ENCODE measurements around the gene ABCB9. TPM values are rescaled to one million over a fixed set of nuclear protein-coding genes. Genes with fewer than 3 reads are reported as not detected.
A peak's percentile ranks its signal among the peaks of the same experiment; 100 is the strongest.

Gene ABCB9
- total RNA-seq, 1 donor from 2014 or later = 1.6 TPM

DNA sequence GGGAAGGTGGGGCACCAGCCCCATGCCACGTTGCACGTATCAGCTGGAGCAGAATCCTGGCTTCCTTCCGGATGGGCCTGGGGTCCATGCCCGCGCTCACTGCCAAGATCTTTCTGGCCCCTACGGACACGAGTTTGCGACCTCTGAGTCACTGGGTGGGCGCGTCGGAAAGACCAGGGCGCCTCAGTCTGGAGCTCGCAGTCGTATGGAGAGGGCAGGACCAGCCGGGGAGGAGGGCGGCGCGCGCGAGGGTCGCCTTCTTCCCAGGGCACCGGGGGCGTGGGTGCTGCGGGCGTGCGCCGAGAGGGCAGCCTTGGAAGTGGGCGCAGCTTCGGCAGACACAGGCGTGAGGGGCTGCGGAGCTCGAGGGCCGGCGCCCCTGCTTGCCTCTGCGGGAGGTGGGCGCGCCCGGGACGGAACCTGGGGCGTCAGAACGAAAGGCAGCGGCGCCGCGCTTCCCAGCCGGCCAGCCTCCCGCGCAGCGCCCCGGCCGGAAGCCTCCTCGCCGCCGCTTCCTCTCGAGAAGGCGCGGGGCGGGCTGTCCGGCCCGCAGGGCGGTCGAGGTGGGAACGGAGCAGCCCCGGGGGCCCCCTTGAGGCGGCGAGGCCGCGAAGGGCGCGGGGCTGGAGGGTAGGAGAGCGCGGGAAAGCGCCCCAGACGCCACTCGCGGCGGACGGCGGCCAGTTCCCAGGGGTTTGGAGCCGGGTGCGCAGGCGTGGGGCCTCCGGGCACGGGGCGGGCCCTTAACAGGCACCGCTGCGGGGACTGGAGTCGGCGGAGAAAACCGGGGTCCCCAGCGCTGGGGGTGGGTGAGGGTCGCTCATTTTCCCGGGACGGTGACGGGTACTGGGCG is 14.1 kb upstream of the ABCB9 start, which contains the start of gene ARL6IP4:
Gene ARL6IP4 (plus strand): TSS at position 499 of the 853 bp plus-strand sequence. CDS start 459 bp downstream, outside the sequence.
- DNase-seq = peak; percentile 69
- Histone ChIP-seq H3K4me1 (peaks cover 98% of the 10 kb centered on the region), H3K27me3 (ENCODE audit: low read depth) (no peaks in the 10 kb centered on the region), H3K4me3 (peak within 1 kb of the TSS; percentile 99), H3K27ac (replicated peaks) (peak within 1 kb of the TSS; percentile 90), H3K36me3 (peaks cover 22% of the 10 kb centered on the region), H3K9me3 (replicated peaks) (no peaks in the 10 kb centered on the region)
- TF ChIP-seq, protein P1, sequence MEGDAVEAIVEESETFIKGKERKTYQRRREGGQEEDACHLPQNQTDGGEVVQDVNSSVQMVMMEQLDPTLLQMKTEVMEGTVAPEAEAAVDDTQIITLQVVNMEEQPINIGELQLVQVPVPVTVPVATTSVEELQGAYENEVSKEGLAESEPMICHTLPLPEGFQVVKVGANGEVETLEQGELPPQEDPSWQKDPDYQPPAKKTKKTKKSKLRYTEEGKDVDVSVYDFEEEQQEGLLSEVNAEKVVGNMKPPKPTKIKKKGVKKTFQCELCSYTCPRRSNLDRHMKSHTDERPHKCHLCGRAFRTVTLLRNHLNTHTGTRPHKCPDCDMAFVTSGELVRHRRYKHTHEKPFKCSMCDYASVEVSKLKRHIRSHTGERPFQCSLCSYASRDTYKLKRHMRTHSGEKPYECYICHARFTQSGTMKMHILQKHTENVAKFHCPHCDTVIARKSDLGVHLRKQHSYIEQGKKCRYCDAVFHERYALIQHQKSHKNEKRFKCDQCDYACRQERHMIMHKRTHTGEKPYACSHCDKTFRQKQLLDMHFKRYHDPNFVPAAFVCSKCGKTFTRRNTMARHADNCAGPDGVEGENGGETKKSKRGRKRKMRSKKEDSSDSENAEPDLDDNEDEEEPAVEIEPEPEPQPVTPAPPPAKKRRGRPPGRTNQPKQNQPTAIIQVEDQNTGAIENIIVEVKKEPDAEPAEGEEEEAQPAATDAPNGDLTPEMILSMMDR (IDR thresholded peaks at IDR 0.05; ENCODE audit: borderline replicate concordance) = no peak
- intact Hi-C loops (cut with micrococcal nuclease) = loop anchor here (10.0 kb wide), 1 partner anchor 254 kb away; the partner anchor contains the start of genes MPHOSPH9 and MTRFR

DNA sequence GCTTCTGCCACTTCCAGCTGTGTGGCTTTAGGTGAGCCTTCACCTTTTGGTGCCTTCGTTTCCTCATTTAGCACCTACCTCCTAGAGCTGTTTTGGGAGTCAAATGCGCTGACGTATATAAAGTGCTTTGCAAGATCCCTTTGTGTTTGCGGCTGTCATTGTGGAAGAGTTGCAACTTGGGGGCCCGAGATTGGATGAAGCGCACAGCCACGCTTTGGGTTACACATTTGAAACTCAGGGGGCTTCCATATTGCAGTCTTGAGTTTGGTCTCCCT is 13.6 kb upstream of the ABCB9 start:
- H3K9me3 ChIP-seq (replicated peaks) = no peaks in the 10 kb centered on the region
- H3K27ac ChIP-seq (replicated peaks) = peak overlapping the region; percentile 90
- intact Hi-C loops (cut with micrococcal nuclease) = loop anchor here (10.0 kb wide), 1 partner anchor 255 kb away; the partner anchor contains the start of genes MPHOSPH9 and MTRFR
- no peaks in the 10 kb centered on the region for H3K27me3 ChIP-seq (ENCODE audit: low read depth)
- H3K4me1 ChIP-seq = peaks cover 97% of the 10 kb centered on the region
- H3K4me3 ChIP-seq = peak overlapping the region; percentile 99
- TF ChIP-seq, protein P1 (IDR thresholded peaks at IDR 0.05; ENCODE audit: borderline replicate concordance) = no peak
- peaks cover 22% of the 10 kb centered on the region for H3K36me3 ChIP-seq
- DNase-seq = no peak

DNA sequence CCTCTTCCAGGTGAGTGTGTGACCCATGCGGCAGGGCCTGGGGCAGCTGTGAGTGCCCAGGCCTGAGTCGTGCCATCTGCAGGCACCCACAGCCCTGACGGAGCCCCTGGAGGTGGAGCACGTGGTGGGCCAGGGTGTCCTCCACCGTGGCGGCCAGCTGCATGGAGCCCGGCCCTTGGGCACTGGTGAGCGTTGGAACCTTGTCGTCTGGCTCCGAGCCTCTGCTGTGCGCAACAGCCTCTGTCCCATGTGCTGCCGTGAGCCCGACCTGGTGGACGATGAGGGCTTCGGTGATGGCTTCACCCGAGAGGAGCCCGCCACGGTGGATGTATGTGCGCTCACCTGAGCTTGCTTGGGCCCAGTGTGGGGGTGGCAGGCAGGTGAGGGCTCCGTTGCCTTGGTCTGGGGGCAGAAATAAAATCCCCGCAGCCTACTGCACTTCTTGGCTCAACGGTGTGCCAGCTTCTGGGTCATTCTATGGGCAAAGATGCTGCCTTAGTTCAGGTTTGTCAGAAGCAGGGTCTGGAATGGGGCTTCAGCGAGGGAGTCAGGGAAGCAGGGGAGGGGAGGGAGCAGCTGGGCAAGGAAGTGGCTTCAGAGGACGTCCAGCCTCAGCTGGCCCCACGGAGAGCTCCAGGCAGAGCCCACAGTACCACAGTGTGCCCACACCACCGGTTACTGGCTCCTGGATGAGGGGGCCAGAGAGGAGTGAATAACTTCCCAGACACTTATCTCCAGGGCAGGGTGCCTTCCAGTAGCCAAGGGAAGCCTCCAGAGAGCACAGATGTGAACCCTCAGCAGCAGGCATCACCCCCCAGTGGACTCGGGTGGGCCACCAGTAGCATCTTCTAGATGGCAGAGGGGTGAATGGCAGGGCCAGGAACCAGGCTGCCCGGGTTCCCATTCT is 13.0 kb upstream of the ABCB9 start:
- H3K27ac ChIP-seq (replicated peaks) = peak overlapping the region; percentile 90
- peaks cover 94% of the 10 kb centered on the region for H3K4me1 ChIP-seq
- H3K4me3 ChIP-seq = peak overlapping the region; percentile 99
- intact Hi-C loops (cut with micrococcal nuclease) = no loop called here
- TF ChIP-seq, protein P1 (IDR thresholded peaks at IDR 0.05; ENCODE audit: borderline replicate concordance) = no peak
- no peaks in the 10 kb centered on the region for H3K27me3 ChIP-seq (ENCODE audit: low read depth)
- no peaks in the 10 kb centered on the region for H3K9me3 ChIP-seq (replicated peaks)
- DNase-seq = no peak
- peaks cover 22% of the 10 kb centered on the region for H3K36me3 ChIP-seq

DNA sequence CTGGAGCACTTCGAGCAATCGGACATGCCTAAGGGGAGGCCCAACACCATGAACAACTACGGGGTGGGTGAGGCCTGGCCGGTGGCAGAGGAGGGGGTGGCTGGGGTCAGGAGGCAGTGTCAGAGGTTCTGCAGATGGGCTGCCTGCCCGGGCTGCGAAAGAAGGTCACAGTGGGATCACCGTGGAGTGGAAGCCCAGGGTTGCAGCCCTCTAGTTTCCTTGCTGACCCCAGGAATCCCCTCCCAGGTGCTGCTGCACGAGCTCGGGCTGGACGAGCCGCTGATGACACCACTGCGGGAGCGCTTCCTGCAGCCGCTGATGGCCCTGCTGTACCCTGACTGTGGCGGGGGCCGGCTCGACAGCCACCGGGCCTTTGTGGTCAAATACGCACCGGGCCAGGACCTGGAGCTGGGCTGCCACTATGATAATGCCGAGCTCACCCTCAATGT is 12.3 kb upstream of the ABCB9 start:
- no peaks in the 10 kb centered on the region for H3K9me3 ChIP-seq (replicated peaks)
- H3K4me1 ChIP-seq = peaks cover 94% of the 10 kb centered on the region
- peaks cover 22% of the 10 kb centered on the region for H3K36me3 ChIP-seq
- no peak overlapping the region for H3K4me3 ChIP-seq
- intact Hi-C loops (cut with micrococcal nuclease) = no loop called here
- no peak overlapping the region for H3K27ac ChIP-seq (replicated peaks)
- DNase-seq = no peak
- TF ChIP-seq, protein P1 (IDR thresholded peaks at IDR 0.05; ENCODE audit: borderline replicate concordance) = no peak
- no peaks in the 10 kb centered on the region for H3K27me3 ChIP-seq (ENCODE audit: low read depth)

DNA sequence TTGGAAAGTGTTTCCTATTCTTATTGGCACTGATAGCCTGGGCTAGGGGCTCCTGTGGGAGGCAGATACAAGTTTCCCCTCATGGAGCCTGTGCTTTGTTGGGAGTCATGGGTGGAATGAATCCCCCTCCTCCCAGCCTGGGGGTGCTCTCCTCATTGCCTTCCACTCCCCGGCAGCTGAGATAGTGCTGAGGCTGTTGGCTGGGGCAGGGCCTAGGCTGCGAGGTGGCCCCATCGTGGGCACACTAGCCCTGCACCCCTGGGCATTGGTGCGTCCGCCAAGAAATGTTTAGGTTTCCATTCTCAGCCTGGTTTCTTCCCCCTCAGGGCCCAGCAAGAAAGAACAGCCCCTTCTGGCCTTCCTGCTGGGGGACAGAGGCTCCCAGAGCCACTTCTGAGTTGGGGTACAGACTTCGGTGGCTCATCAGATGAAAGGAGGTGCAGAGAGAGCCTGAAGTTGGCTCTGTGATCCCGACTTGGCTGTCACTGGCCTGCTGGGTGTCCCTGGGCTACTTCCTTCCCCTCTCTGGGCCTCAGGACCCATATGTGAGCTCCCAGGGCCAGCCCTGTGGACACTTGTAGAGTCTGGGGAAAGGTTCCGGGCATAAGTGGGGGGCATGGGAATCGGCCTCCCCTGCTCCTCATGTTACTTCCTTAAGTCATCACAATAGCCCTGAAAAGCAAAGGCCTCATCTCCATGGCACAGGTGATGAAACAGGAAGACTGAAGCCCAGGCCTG is 11.6 kb upstream of the ABCB9 start:
- peaks cover 87% of the 10 kb centered on the region for H3K4me1 ChIP-seq
- H3K9me3 ChIP-seq (replicated peaks) = no peaks in the 10 kb centered on the region
- H3K27ac ChIP-seq (replicated peaks) = no peak overlapping the region
- H3K4me3 ChIP-seq = no peak overlapping the region
- H3K36me3 ChIP-seq = peaks cover 19% of the 10 kb centered on the region
- intact Hi-C loops (cut with micrococcal nuclease) = no loop called here
- no peaks in the 10 kb centered on the region for H3K27me3 ChIP-seq (ENCODE audit: low read depth)
- no peak for DNase-seq
- TF ChIP-seq, protein P1 (IDR thresholded peaks at IDR 0.05; ENCODE audit: borderline replicate concordance) = no peak

Data from left ventricle myocardium inferior (tissue), 1 donor.